Activated T-cell treated with anti-CD3 and anti-CD28 coated beads for 48 hours (primary cell): ENCODE results near the gene COL16A1.

Source experiments
- DNase-seq: peaks from one replicate; pipeline ENCODE4 v3.0.0-alpha.2; 2020; ENCODE audit warnings: low read depth

COL16A1 gene

DNA sequence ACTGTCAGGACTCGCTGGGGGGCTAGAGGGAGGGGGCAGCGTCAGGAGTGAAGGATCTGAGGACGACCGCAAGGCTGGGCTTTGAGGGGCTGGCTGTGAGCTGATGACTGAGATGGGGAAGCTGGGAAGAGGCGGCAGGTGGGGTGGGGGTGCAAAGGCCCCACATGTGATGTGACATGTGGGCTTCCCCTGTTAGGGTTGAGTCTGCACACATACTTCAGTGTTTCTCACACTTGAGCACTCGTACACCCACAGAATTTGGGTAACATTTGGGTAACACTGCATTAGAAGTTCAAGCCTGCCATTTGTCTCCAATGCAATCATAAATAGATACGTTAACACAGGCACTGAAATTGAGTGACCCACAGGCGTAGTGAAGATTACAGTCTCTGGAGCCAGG lies 16.2 kb downstream of the COL16A1 start:
- no peak for DNase-seq

- DNase-seq = no peak
Measured at GRCh38 chr1:31685795-31686194, 18.0 kb downstream of the COL16A1 start.

- DNase-seq = no peak
Measured at GRCh38 chr1:31683997-31684396, 19.8 kb downstream of the COL16A1 start.

DNA sequence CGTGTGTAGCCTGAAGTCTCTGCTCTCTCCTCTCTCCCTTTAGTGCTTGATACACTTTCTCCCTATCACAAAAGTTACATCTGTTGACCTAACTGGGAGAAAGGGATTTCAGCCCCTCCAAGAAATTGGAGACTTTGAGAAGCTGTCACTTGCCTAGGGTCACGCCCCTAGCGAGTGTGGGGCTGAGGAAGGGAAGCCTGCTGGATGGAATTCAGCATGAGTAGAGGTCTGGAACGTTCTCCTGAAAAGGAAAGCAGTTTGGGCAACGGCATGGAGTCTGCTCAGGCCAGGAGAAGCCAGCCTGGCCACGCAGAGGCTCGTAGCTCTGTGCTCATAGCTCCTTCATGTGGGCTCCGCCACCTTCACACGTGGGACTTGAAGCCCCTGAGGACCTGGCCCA lies 22.4 kb downstream of the COL16A1 start:
- no peak for DNase-seq

GRCh38 chr1:31679676-31680230 lies 24.1 kb downstream of the COL16A1 start:
- no peak for DNase-seq

DNA sequence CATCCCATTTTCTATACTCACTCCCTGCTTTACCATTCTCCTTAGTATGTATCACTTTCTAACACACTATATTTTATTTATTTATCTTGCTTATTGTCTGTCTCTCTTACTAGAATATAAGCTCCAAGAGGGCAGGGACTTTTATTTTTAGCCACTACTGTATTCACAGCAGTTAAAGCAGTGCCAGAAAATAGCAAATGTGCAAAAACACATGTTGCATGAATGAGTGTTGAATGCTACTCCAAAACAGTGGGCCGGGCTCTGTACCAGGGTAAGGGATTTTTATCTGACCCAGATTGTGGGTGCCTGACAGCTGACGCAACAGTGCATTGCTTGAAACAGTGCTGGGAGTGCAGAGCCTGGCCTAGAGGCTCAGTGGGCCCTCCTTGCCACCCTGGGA lies 24.7 kb downstream of the COL16A1 start:
- no peak for DNase-seq

DNA sequence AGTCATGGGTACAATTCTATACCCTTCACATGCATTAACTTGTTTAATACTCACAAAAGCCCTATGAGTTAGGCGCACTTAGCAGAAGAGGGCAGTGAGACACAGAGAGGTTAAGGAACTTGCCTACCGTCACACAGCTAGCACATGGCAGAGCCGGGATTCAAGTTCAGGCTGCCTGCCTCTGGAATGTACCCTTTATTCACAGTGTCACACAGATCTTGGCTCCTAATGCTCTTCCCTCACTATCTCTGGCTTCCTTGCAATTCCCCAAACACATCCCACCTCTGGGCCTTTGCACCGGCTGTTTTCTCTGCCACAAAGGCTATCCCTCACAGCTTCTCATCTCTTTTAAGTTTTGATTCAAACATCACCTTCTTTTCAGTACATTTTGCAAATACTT lies 25.1 kb downstream of the COL16A1 start:
- no peak for DNase-seq

- DNase-seq = no peak
Measured at GRCh38 chr1:31677949-31678348, 25.9 kb downstream of the COL16A1 start.

DNA sequence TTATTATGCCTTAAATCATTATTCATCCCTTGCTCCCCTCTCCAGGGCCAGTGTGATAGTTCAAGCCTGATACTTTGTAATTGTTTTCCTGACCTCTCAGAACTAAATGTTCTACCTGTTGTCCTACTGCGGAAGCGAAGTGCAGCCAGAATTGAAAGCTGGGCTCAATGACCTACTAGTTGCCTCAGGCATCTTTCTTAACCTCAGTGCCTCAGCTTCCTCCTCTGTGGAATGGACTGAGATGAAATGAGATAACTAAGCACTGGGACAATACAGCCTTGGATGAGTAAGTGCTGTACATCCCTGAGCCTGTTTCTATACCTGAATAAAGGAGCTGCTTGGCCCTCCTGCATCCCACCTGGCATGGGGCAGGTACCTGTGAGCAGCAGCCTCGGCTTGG lies 26.4 kb downstream of the COL16A1 start:
- DNase-seq = no peak

DNA sequence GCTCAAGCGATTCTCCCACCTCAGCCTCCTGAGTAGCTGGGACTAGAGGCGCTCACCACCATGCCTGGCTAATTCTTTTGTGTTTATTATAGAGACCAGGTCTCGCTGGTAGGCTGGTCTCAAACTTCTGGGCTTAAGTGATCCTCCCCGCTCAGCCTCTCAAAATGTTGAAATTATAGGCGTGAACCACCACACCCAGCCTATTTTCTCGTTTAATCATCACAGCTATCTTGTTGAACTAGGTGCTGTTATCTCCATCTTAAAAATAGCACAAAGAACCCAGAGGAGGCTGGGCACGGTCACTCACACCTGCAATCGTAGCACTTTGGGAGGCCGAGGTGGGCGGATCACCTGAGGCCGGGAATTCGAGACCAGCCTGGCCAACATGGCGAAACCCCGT lies 28.1 kb downstream of the COL16A1 start:
- DNase-seq = no peak

- no peak for DNase-seq
Measured at GRCh38 chr1:31675161-31675560, 28.7 kb downstream of the COL16A1 start.

DNA sequence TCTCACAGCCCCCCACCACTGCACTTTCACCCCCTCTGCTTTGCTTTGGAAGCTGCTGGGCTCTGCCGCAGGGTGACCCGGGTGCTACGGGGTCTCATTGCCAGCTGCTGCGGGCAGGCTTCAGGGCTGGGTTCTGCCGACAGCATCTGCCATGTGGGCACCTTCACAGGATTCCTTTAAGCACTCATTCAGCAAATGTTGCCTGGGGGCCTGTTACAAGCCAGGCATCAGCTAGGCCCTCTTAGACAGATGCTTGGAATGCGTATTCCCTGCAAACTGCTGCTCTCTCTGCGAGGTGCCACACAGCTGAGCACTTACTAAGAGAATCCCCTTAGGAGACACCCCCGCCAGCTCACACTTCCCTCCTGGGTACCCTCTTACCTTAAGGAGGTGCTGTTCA lies 29.2 kb downstream of the COL16A1 start:
- DNase-seq = no peak

- DNase-seq = no peak
Measured at GRCh38 chr1:31673433-31673832, 30.4 kb downstream of the COL16A1 start.

DNA sequence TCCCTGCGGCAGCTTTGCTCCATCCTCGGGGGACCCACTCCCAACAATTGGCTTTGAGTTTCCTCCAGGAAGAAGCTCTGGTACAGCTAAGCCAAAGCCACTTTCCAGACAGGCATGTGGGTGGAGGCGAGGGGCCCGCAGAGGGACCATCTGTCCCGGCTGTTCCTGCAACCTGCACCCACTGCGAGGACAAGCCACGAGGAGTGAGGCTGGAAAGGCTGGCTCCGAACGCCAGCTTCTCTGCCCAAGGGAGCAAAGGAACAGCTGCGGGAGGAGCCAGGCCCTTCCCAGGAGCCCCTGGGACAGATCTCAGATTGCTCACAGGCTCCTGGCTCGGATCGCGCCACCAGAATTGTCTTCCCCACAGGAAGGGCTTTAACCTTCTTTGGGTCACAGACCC lies 30.8 kb downstream of the COL16A1 start:
- no peak for DNase-seq

- DNase-seq = no peak
Measured at GRCh38 chr1:31671561-31672201, 32.1 kb downstream of the COL16A1 start.

GRCh38 chr1:31671147-31671546 lies 32.7 kb downstream of the COL16A1 start:
- no peak for DNase-seq

- DNase-seq = no peak
Measured at GRCh38 chr1:31670593-31670964, 33.2 kb downstream of the COL16A1 start.

DNA sequence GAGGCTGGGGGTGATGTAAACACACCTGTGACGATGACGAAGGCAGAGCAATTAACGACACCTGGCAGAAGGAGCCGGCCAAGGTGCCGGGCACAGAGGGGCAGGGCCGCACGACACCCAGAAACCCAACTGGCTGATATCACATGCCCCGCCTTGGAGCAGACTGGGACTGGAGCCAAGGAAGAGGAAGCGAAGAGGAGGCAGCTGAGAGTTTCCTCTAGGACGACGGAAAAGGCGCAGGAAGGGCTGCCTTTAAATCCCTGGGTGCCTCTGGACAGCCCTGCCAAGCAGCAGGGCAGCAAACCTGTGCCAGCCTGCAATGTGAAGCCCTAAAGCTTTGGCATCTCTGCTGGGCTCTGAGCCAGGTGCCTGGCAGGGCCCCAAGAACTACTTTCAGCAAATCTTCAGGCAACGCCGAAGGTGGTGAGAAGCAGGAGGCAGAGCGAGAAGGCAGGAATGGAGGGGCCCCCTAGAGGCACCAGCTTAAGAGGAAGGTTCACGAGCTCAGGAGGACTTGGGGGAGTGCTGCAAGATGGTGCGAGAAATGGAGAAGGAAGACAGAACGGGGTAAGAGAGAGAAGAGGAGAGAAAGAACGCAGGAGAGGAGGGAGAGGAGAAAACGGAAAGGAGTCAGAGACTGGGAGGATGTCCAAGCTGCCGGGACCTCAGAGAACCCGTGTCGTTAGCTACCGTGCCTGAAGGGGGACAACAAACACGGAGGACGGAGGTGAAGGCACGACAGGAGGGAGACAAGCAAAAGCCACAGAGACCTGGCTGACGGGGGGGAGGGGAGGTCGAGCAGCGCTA lies 33.8 kb downstream of the COL16A1 start:
- no peak for DNase-seq

DNA sequence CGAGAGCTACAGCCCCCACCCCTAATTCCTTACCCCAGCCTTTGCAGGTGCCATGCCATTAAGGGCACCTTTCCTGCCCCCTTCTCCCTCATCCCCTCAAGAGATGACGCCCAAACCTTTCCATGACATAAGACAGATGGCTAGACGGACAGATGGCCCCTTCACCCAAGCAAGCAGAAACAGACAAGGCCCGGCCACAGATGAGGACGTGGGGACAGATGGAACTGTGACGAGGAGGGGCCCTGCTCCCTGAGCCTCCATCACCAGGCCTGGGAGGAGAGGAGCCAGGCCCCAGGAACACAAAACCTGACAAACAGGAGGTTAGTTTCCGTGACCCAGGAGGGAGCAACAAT lies 34.4 kb downstream of the COL16A1 start:
- no peak for DNase-seq

- DNase-seq = no peak
Measured at GRCh38 chr1:31668303-31668883, 35.4 kb downstream of the COL16A1 start.

- DNase-seq = no peak
Measured at GRCh38 chr1:31667065-31667785, 36.6 kb downstream of the COL16A1 start.

GRCh38 chr1:31666263-31666963 lies 37.4 kb downstream of the COL16A1 start:
- DNase-seq = no peak
